HL-60 (cell line): Measurements from ENCODE around the gene MLLT6.

Experiments used
- DNase-seq, 2 experiments: peaks; one replicate each; pipeline ENCODE4 v3.0.0-alpha.2; 2010 to 2020; ENCODE audit warnings: low read depth in 1 of 2, low spot score in 1 of 2
- H3K27ac ChIP-seq: fragments of 250-450 bp; sonication (Bioruptor Pico); replicated peaks from 2 replicates; pipeline ENCODE4 v1.5.1; 2020; ENCODE audit warnings: mild to moderate bottlenecking, moderate library complexity
- H3K27me3 ChIP-seq: fragments of 250-450 bp; sonication (Bioruptor Pico); 2 replicates; pipeline ENCODE4 v1.5.1; 2021; ENCODE audit warnings: mild to moderate bottlenecking, moderate library complexity; ENCODE audit not compliant: insufficient read depth, poor library complexity, severe bottlenecking
- H3K4me3 ChIP-seq: replicated peaks from 2 replicates; pipeline ENCODE4 v1.5.1; 2011; ENCODE audit warnings: mild to moderate bottlenecking, control low read depth, low read length; ENCODE audit not compliant: insufficient read depth
- CTCF ChIP-seq: IDR thresholded peaks from one replicate; pipeline ENCODE4 v1.5.1; 2011; ENCODE audit warnings: low read length, control low read depth, inconsistent platforms; ENCODE audit not compliant: insufficient read depth
- GABPA ChIP-seq: IDR thresholded peaks from 2 replicates; pipeline ENCODE4 v1.6.1; 2012; ENCODE audit warnings: low read depth
- POLR2AphosphoS5 ChIP-seq: IDR thresholded peaks from 2 replicates; pipeline ENCODE4 v1.6.1; 2012; ENCODE audit warnings: low read depth
- SPI1 ChIP-seq: IDR thresholded peaks from 2 replicates; pipeline ENCODE4 v1.6.1; 2012; ENCODE audit warnings: low read depth, mild to moderate bottlenecking, borderline replicate concordance
- TF ChIP-seq, protein P1 (sequence below): IDR thresholded peaks from 2 replicates; pipeline ENCODE4 v1.6.1; 2012; ENCODE audit warnings: low read depth; ENCODE audit not compliant: insufficient replicate concordance

The MLLT6 gene

DNA sequence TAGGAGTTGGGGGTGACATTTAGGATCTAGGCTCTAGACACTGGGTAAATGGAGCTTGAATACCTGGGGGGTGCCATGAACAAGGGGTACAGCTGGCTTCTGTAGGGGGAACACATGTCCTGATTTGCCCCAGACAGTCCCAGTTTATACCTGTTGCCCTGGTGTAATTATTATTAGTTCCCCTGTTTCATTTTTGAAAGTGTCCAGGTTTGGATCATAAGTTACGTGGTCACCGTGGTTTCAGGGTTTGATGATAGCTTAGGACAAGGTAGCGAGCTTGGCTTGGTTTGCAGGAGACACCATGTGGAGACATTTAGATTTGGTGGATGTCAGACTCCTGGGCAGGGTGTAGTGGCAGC, 5.5 kb downstream of the MLLT6 start:
- Histone ChIP-seq H3K4me3 (no peak overlapping the region), H3K27me3 (no peaks in the 10 kb centered on the region), H3K27ac (no peak overlapping the region)
- no peak for DNase-seq
- TF ChIP-seq CTCF: no peak
- TF ChIP-seq, protein P1, sequence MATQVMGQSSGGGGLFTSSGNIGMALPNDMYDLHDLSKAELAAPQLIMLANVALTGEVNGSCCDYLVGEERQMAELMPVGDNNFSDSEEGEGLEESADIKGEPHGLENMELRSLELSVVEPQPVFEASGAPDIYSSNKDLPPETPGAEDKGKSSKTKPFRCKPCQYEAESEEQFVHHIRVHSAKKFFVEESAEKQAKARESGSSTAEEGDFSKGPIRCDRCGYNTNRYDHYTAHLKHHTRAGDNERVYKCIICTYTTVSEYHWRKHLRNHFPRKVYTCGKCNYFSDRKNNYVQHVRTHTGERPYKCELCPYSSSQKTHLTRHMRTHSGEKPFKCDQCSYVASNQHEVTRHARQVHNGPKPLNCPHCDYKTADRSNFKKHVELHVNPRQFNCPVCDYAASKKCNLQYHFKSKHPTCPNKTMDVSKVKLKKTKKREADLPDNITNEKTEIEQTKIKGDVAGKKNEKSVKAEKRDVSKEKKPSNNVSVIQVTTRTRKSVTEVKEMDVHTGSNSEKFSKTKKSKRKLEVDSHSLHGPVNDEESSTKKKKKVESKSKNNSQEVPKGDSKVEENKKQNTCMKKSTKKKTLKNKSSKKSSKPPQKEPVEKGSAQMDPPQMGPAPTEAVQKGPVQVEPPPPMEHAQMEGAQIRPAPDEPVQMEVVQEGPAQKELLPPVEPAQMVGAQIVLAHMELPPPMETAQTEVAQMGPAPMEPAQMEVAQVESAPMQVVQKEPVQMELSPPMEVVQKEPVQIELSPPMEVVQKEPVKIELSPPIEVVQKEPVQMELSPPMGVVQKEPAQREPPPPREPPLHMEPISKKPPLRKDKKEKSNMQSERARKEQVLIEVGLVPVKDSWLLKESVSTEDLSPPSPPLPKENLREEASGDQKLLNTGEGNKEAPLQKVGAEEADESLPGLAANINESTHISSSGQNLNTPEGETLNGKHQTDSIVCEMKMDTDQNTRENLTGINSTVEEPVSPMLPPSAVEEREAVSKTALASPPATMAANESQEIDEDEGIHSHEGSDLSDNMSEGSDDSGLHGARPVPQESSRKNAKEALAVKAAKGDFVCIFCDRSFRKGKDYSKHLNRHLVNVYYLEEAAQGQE: no peak
- TF ChIP-seq POLR2AphosphoS5: no peak
- no peak for TF ChIP-seq SPI1
- TF ChIP-seq GABPA: no peak

DNA sequence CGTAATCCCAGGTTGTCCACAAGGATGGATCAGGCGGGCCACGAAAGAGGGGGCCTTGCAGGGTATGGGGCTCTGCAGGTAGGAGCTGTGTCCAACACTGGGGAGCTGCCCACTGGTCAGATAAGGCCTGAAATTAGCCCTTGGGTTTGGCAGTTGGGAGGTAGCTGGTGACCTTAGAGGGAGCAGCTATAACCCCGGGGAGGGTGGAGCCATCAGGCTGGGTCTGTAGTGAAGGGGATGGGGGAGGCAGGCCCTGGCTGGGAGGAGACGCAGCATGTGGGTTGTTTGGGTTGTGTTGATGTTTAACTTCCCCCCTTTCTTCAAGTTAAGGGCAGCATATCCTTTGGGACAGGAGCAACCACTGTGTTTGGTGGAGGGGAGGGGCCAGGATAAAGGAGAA, 5.9 kb downstream of the MLLT6 start:
- no peak for DNase-seq

DNA sequence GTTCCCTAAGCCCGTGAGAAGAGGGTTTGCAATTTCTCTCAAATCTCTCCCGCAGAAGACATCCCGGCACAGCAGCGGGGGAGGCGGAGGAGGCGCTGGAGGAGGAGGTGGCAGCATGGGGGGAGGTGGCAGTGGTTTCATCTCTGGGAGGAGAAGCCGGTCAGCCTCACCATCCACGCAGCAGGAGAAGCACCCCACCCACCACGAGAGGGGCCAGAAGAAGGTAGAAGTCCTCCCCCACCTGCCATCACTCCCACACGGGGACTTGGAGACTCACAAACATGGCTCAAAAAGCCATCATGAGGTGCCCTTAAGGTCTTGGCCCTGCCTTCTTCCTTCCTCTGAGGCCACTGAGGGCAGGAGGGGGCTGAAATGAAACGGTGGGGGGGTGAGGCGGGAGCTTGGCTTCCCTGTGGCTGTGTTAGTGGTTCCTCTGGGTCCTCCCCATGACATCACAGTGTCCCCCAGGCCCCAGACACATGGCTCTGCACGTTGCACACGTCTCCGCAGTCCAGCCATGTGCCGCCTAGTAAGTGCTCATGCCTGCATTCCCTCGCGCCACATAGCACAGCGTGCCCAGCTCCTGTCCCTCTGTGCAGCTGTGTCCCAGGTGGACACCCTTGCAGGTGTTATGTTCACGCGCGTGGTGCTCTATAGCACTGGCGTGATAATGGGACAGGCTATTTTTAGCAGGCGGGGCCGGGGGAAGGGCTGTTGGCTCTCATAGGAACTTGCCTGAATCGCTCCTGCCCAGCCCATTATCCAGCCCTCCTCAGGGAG, 6.9 kb downstream of the MLLT6 start:
- no peak for DNase-seq
- Histone ChIP-seq H3K4me3 (no peak overlapping the region), H3K27me3 (no peaks in the 10 kb centered on the region), H3K27ac (no peak overlapping the region)
- no peak for TF ChIP-seq POLR2AphosphoS5
- no peak for TF ChIP-seq CTCF
- TF ChIP-seq GABPA: no peak
- TF ChIP-seq, protein P1: no peak
- no peak for TF ChIP-seq SPI1

More for the DNA sequence above, 5.9 kb downstream of the MLLT6 start:
- H3K27ac ChIP-seq: no peak overlapping the region
- no peak overlapping the region for H3K4me3 ChIP-seq
- no peaks in the 10 kb centered on the region for H3K27me3 ChIP-seq
- TF ChIP-seq, protein P1: no peak
- TF ChIP-seq GABPA: no peak
